Stimulated activated naive CD4-positive, alpha-beta T cell (primary cell): ENCODE data around the gene MATK.
"Not testable (repeated sequence)": the region's sequence is repeated elsewhere in the genome, so short reads cannot be mapped to it uniquely, and the experiment has no call there.

Source experiments
- DNase-seq, 6 experiments: peaks; one replicate each; lab custom pipeline; 2025; lab: John Stamatoyannopoulos, UW

The MATK gene

DNA sequence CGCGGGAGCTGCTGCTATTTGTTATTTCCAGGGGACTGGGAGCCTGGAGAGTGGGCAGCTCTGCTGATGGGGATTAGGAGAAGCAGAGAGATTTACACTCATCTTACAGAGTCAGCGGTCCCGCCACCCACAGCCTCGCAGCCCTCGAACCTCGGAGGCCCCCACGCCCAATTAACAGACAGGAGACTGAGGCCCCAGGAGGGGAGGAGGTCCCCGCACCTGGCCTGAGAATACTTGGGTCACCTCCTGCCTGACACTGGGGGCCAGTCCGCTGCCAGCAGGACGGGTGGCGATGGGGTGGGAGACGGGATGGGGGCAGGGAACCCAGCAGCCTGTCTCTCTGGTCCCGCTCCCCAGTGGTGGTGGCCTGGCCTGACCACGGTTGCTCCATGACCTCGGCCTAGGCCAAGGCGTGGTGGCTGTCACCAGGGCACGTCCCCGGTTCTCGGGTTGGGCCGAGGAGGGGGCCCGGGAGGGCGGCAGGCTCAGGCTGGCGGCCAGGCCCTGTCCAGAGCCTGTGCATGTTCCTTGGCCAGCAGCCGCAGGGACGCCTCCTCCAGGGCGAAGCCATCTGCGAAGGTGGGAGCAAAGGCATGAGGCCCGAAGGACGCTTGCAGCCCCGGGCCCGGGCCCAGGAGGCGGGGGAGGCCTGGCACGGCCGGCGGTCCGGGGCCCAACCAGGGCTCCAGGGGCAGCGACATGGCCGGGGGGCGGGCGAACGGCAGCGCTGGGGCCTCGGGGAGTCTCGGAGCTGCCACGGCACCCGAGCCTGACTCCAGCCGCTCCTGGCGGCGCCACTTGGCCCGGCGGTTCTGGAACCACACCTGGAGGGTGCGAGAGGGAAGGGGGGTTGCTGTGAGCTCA, 15.8 kb downstream of the MATK start:
- DNase-seq: no peak

DNA sequence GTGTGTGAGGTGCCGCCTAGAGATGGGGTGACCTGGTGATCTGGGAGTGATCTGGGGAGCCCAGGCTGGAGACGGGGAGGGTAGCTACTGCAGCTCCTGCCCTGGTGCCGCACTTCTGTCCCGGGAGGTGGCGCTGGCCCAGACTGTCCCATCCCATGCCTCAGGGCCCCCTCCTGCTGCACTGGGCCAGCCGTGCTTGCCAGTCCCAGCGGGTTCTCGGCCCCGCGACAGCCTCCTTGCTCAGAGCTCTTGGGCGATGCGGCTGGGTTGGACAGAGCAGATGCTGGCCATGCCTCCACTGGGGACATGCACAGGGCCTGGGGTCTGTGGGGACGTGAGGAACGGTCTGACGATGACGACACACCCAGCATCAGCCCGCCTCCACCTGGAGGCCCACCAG, 16.7 kb downstream of the MATK start:
- no peak for DNase-seq

DNA sequence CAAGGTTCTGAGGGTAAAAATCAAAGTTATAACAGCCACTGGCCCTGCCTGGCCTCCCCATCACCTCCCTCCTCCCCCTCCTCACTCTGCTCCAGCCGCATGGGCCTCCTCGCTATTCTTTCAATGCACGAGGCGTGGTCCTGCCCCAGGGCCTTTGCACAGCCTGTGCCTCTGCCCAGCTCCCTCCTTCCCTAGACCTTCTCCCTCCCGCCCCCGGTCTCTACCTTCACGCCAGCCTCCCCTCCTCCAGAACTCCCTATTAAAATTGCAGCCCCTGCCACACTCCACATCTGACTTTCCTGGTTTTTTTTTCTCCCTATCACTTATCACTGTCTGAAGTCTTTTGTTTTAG, 17.5 kb downstream of the MATK start:
- no peak for DNase-seq

DNA sequence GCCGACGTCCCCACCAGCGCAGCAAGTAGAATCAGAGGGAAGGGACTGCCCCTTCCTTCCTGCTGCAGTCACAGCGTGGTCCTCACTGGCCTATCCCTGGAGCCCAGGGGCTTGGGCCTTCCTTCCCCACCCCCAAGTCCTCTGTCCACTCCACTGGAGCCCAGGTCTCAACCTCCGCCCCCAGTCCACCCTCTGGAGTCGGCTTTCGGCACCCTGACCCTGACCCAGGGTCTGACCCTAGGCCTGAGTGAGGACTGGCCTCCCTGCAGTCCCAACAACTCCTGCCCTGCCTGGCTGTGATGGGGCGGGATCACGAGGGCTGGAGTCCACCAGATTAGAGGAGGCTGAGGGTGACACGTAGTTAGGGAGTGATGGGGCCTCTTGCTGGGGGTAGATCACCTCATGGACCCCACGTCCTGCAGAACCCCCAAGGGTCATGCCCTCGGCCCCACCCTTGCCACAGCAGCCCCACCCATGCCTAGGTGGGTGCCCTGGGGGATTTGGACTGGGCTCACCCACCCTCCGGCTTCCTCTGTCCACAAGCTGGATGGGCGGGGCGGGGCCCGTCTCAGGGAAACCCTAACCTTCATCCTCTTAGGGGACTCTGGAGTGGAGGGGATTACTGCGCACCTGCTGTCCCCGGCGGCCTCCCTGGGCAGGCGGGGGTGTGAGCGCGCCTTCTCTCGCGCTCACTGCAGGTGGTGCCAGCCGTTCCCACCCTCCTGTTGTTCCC, 18.0 kb downstream of the MATK start:
- no peak for DNase-seq

DNA sequence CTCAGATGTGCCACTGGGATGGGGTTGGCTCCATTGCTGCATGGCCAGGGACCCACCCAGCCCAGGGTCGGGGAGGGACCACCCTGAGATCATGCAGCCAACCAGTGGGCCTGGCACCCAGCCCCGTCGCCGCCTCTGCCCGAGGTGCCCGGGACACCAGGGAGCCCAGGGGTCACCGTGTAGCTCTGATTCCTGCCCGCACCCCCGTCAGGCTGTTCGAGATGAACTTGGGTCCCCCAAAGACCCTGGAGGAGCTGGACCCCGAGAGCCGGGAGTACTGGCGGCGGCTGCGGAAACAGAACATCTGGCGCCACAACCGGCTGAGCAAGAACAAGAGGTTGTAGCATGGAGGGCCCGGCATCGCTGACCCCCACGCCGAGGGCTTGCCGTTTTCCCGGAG, 19.1 kb downstream of the MATK start:
- DNase-seq: no peak

DNA sequence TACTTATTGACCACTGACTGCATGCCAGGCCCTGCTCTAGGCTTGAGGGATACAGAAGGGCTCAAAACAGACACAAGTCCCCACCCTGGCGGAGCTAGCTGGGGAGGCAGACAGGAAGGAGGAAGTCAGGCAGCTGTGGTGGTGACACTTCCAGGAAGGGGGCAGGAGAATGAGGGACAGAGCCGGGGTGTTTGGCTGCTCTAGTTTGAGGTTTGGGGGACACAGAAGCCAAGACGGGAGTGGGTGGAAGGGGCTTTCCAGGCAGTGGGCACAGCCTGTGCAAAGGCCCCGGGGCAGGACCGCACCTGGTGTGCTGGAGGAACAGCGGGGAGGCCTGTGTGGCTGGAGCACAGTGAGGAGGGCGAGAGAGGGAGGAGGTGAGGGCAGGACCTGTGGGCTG, 19.7 kb downstream of the MATK start:
- no peak for DNase-seq

DNA sequence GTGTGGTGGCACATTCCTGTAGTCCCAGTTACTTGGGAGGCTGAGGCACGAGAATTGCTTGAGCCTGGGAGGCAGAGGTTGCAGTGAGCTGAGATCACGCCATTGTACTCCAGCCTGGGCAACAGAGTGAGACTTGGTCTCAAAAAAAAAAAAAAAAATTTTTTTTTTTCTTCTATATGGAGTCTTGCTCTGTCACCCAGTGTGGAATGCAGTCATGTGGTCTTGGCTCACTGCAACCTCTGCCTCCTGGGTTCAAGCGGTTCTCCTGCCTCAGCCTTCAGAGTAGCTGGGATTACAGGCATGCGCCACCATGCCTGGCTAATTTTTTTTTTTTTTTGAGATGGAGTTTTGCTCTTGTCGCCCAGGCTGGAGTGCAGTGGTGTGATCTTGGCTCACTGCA, 20.4 kb downstream of the MATK start:
- DNase-seq: not testable (repeated sequence)

DNA sequence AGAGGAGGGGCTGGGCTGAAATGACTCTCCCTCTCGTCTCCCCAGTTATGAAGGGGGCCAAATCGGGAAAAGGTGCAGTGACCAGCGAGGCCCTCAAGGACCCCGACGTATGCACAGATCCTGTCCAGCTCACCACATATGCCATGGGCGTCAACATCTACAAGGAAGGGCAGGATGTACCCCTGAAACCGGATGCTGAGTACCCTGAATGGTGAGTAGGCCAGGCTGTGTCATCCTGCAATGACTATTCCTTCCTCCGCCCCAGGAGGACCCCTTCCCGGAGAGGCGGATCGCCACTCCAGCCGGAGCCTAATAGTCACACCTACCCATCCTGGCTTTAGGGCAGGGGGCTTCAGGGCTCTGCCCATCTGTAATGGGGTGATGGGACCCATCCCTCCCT, 21.1 kb downstream of the MATK start:
- no peak for DNase-seq

DNA sequence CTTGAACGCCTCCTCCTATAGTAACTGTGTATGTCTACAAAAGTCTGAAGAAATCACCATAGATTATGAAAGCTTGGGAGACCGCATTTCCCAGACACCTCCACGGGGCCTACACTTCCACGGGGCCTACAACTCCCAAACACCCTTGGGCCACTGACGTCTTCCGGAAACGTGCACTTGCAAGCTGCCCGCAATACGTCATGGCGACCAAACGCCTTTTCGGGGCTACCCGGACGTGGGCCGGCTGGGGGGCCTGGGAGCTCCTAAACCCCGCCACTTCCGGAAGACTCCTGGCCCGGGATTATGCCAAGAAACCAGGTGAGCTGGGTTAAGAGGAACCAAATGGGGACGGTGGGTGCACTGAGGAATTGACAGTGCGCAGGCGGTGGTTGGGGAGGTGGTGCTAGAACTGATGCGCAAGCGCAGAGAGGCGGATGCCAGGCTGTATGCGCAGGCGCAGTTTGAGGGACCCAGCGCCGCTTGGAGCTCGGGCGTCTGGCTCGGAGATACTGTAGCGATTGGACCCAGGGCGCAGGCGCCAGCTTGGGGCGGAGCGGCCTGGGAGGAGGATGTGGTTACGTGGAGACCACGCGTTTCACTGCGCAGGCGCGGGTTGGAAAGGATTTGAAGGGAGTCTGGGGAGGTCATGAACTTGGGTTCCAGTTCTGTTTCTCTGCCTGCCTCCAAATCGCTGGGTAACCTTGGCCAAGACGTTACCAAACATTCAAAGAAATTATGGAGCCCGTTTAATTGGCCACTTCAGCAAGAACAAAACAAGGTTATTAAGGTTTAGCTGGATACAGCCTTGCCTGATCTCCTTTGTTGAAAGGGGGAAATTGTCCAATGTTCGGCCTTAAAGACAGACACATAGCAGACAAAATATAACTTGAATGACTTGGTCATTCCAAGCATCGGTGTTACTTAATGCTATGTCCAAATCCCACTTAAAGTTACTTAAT, 23.4 kb downstream of the MATK start, which contains the start of gene MRPL54:
Gene MRPL54, plus strand, starts transcription at position 182 of the 959 bp plus-strand sequence. Its CDS starts 19 bp downstream, at position 201.
- peak; percentile 97 to 100 (median 99) for DNase-seq

DNA sequence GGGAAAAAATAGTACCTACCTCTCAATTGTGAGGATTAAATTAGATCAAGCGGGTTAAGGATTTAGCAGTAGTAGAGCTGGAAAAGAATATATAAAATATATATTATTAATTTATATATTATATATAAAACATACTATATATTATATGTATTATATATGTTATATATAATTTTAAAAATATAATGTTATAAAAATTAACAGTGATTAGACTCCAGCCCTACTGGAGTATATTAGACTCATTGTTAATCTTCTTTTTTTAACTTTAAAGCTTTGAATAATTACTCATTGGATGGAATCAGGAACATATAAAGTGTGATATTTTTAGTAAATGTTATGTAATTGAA, 24.1 kb downstream of the MATK start:
- DNase-seq: no peak

DNA sequence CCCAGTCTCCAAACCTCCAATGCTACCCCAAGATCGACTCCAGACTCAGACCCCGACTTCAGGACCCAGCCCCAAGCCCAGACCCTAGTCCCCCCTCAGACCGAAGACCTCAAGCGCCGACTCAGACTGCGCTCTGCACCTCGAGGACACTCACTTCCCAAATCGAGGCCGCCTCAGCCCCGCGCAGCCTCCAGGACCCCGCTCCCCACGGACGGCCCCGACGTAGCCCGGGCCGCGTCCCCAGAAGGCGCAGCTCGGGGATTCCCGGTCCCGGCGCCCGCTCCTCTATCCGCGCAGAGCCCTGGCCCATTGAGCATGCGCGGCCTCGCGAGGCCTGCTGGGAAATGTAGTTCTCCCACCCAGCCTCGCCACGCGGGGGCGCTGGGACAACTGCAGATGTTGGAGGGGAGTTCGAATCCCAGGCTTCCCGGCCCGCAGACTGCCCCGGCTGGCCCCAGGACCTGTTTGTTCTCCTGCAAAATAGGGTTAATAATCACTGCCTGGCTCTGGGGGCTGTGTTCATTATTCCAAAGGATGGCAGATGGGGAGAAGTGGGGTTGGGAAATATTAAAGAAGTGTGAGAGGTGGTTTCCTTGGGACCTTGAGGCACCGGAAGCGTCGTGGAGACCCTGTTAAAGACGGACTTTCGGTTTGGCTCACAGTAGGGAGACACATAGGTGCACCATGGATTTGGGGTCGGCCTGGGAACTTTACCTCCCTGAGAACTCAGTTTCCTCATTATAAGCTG, 24.6 kb downstream of the MATK start, which contains the start of gene APBA3:
Gene APBA3, minus strand, starts transcription at position 311 of the 748 bp plus-strand sequence. CDS start 1,428 bp downstream, outside the sequence.
- DNase-seq: peak; percentile 80 to 93 (median 92)

DNA sequence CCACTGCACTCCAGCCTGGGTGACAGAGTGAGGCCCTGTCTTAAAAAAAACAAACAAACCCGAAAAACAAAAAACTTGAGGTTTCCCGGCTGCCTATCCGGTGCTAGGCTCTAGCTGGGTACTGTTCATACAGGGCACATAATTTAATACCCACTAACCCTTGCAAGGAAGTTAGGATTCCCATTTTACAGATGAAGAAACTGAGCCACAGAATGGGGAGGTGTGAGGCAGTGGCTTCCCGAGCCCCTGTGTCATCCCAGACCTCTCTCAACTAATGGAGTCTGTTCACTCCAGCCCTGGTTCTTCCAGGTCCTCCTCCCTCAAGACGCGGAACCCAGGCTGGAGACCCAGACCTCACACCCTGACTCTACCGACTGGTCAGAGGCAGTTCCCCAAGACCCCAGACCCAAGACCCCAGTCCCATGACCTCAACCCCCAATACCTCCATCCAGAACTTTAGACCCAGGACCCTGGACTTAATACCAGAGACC, 25.3 kb downstream of the MATK start:
- peak in 4 of 6 experiments; percentile 14 to 46 (median 39) for DNase-seq

DNA sequence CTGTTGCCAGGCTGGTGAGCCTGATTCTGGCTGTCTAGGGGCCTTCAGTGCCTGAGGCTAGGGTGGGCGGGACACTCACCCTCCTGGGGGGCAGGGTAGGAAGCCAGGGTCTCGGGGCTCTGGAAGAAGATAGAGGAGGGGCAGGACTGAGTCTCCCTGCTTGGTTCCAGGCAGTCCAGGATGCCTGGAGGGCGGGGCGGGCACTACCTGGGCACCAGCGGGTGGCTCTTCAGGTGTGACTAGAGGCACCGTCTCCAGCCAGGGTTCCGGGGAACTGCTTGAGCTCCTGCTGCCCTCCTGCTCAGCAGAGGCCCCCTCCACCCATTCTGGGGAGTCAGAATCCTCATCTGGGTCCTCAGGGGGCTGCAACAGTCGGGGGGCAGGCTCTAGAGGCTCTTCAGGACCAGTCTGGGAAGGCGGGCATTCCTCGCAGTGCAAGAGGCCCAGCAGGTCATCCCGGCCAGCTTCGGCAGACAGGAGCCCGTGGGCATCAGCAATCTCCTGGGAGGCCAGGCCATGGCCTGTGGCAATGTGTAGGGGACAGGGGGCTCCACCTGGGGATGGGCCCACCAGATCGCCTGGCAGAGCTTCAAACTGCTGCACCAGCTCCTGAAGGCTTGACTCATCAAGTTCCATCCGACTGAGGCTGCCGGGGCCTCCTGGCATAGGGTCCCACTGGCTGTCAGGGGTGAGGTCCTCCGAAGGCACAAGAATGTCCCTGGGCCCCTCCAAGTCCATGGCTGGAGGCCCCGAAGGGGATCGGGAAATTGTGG, 26.5 kb downstream of the MATK start:
- no peak for DNase-seq

DNA sequence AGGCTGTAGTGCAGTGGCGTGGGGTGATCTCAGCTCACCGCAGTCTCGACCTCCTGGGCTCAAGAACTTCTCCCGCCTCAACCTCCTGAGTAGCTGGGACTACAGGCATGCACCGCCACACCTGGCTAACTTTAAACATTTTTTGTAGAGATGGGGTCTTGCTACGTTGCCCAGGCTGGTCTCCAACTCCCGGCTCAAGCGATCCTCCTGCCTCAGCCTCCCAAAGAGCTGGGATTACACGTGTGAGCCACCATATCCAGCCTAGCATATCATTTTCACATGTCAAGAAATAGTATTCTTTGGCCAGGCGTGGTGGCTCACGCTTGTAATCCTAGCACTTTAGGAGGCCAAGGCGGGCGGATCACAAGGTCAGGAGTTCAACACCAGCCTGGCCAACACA, 27.9 kb downstream of the MATK start:
- DNase-seq: not testable (repeated sequence)

DNA sequence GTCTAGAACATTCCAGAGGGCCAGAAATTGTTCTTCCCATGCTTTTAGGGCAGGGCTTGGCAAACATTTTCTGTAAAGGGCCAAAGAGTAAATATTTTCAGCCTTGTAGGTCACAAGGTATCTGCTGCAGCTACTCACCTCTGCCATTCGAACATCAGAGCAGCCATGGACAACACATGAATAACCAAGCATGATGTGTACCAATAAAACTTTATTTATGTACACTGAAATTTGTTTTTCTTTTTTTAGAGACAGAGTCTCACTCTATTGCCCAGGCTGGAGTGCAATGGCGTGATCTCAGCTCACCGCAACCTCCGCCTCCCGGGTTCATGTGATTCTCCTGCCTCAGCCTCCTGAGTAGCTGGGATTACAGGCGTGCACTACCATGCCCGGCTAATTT, 28.5 kb downstream of the MATK start:
- not testable (repeated sequence) for DNase-seq

DNA sequence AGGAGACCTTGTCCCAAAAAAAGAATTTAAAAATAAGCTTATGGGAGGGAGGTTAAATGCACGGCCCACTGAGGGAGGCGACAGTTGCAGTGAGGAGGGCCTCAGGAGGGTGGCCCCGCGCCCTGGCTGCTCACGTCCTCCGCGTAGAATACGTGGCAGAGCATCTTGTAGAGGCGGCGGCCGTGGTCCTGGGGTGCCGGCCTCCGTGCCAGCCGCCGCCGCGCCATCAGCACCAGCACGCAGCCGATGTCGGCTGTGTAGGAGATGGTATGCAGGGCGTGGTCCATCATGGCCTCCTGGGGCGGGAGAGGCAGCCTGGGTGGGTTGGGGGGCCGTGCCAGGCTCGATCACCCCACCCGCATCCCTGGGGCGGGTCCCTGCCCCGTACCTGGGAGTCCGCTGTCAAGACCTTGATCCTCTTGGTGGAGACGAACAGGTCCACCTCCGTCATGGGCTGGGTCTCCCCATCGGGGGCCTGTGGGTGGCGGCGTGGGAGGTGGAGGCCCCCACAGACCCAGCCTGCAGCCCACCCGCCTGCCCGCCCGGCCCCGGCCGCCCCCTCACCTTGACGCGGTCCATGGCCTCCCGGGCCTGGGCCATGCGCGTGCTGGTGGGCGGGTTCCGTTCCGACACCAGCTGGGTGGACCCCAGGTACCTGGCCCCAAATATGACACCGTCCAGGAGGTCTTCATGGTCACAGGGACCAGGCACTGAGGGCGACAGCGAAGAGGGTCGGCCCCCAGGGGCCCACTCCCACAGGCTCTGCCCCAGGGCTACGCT, 32.4 kb downstream of the MATK start:
- DNase-seq: no peak

DNA sequence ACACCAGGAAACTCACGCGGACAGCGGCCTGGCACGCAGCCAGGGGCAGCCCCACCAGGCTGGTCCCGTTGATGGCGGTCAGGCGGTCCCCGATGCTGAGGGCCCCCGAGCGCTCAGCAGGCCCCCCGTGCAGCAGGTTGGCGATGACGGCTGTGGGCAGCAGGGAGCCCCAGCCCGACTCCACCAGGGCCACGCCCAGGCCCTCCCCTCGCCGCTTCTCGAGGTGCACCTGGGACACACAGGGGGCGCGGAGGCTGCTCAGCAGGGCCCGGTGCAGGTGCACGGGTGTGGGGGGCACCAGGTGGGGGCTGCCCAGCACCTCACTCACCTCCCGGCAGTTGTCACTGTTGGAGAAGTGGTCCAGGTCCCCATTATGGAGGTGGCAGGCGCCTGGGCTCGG, 33.7 kb downstream of the MATK start:
- DNase-seq: no peak

DNA sequence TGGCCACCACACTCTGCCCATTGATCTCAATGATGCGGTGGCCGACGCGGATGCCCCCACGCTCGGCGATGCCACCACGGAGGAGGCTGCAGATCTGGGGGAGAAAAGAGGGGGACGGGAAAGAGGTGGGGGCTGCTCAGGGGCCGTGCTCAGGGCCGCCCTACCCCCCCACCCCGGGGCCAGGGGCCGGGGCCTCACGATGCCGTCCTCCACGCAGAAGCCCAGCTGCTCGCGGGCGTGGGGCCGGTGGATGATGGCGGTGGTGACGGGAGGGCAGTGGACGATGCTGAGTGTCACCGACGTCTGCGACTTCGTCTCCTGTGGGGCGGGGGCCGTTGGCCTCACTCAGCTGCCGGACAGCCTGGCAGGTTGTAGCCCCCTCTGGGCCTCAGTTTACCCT, 34.9 kb downstream of the MATK start:
- DNase-seq: no peak

DNA sequence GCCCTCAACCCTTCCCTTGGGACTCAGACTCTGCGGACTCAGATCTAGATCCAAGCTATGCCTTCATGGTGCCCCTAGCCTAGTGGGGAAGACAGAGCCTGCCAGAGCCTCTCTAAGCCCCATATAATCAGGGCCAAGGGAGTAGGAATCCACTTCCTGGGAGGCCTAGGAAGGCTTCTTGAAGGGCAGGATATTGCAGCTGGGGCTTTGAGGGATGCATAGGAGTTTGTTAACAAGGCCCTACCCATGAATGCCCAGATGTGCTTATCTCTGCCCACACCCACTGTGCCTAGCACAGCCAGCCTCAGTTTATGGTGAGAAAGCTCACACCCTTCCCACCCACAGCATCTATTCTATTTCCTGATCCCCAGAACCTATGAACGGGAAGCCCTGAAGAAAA, 36.0 kb downstream of the MATK start:
- no peak for DNase-seq

DNA sequence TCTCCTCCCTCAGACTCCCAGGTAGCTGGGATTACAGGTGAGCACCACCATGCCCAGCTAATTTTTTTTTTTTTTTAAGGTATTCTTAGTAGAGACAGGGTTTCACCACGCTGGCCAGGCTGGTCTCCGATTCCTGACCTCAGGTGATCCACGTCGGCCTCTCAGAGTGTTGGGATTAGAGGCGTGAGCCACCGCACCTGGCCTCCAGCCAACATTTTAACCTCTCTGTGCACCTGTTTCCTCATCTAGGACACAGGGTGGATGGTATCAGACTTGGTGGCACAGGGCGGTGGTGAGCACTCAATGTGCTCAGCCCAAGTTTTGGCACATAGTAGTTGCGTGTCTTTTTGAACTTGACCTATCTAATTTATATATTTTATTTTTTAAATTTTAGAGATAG, 37.2 kb downstream of the MATK start:
- no peak for DNase-seq
